T-helper 1 cell treated with Interleukin-12 subunit alpha and Interleukin-12 subunit beta and Interleukin-4 antibody, amounts not matched to agents 30 ng/mL and 1 ng/mL, for 36 hours (primary cell): ENCODE results near the gene KRT31. TPM values are rescaled to one million over a fixed set of nuclear protein-coding genes. Genes with fewer than 3 reads are reported as not detected.
"Not testable (repeated sequence)": the region's sequence is repeated elsewhere in the genome, so short reads cannot be mapped to it uniquely, and the experiment has no call there.

Source experiments
- intact Hi-C: fragments of 100-400 bp; cut with micrococcal nuclease; formaldehyde crosslinking; loops from one replicate; pipeline ENCODE4 v1.15.1; 2024
- total RNA-seq: library from RNA; stranded (reverse); gene quantifications from 2 replicates; pipeline ENCODE4 v1.2.3, GENCODE V29; 2022

Gene KRT31
- total RNA-seq, 1 donor from 2014 or later = not detected

GRCh38 chr17:41417576-41418015, 20.2 kb upstream of the KRT31 start:
- intact Hi-C loops = loop anchor here (2.0 kb wide), 1 partner anchor 77 kb away; no protein-coding TSS in a partner anchor

- intact Hi-C loops = loop anchor here (2.0 kb wide), 1 partner anchor 78 kb away; no protein-coding TSS in a partner anchor
Observed at GRCh38 chr17:41417127-41417526, 19.7 kb upstream of the KRT31 start.

- intact Hi-C loops = loop anchor here (2.0 kb wide), 1 partner anchor 78 kb away; no protein-coding TSS in a partner anchor
Observed at GRCh38 chr17:41416479-41416878, 19.1 kb upstream of the KRT31 start.

- intact Hi-C loops = loop anchor here (2.0 kb wide), 1 partner anchor 79 kb away; no protein-coding TSS in a partner anchor
Observed at GRCh38 chr17:41415833-41416335, 18.5 kb upstream of the KRT31 start.

- intact Hi-C loops = no loop called here
Observed at GRCh38 chr17:41415411-41415810, 18.0 kb upstream of the KRT31 start.

GRCh38 chr17:41413982-41414381, 16.6 kb upstream of the KRT31 start:
- intact Hi-C loops = no loop called here

- intact Hi-C loops = no loop called here
Observed at GRCh38 chr17:41413353-41413957, 16.0 kb upstream of the KRT31 start.

- intact Hi-C loops = no loop called here
Observed at GRCh38 chr17:41411072-41411840, 13.8 kb upstream of the KRT31 start.

- intact Hi-C loops = no loop called here
Observed at GRCh38 chr17:41407226-41407625, 9.8 kb upstream of the KRT31 start.

- intact Hi-C loops = no loop called here
Observed at GRCh38 chr17:41406205-41406604, 8.8 kb upstream of the KRT31 start.

- intact Hi-C loops = loop anchor here (1.0 kb wide), 1 partner anchor 63 kb away; no protein-coding TSS in a partner anchor
Observed at GRCh38 chr17:41404024-41404671, 6.7 kb upstream of the KRT31 start.

GRCh38 chr17:41403404-41404023, 6.1 kb upstream of the KRT31 start:
- intact Hi-C loops = loop anchor here (1.0 kb wide), 1 partner anchor 62 kb away; no protein-coding TSS in a partner anchor

GRCh38 chr17:41402161-41402560, 4.8 kb upstream of the KRT31 start:
- intact Hi-C loops = no loop called here

- intact Hi-C loops = no loop called here
Observed at GRCh38 chr17:41396340-41396739, 1.1 kb downstream of the KRT31 start.

GRCh38 chr17:41395611-41396010, 1.8 kb downstream of the KRT31 start:
- intact Hi-C loops = no loop called here

- intact Hi-C loops = not testable (repeated sequence)
Observed at GRCh38 chr17:41395044-41395443, 2.4 kb downstream of the KRT31 start.

- intact Hi-C loops = no loop called here
Observed at GRCh38 chr17:41394254-41394996, 3.0 kb downstream of the KRT31 start.

- intact Hi-C loops = no loop called here
Observed at GRCh38 chr17:41393826-41394225, 3.6 kb downstream of the KRT31 start.

- intact Hi-C loops = no loop called here
Observed at GRCh38 chr17:41393294-41393693, 4.1 kb downstream of the KRT31 start.

- intact Hi-C loops = no loop called here
Observed at GRCh38 chr17:41392278-41392677, 5.1 kb downstream of the KRT31 start.

- intact Hi-C loops = no loop called here
Observed at GRCh38 chr17:41391535-41391934, 5.9 kb downstream of the KRT31 start.
